Measurements from ENCODE around the gene CYTH1.

CYTH1 gene

GRCh38 chr17:78727476-78728229, 54.4 kb downstream of the CYTH1 start:
- Mint-ChIP-seq H3K36me3 (peaks cover 74% of the 10 kb centered on the region), H3K27me3 (no peaks in the 10 kb centered on the region), H3K4me3 (peak overlapping the region; percentile 61), H3K9me3 (no peaks in the 10 kb centered on the region), H3K4me1 (peaks cover 96% of the 10 kb centered on the region), H3K27ac (peak overlapping the region; percentile 95)
- no peak for ATAC-seq

DNA sequence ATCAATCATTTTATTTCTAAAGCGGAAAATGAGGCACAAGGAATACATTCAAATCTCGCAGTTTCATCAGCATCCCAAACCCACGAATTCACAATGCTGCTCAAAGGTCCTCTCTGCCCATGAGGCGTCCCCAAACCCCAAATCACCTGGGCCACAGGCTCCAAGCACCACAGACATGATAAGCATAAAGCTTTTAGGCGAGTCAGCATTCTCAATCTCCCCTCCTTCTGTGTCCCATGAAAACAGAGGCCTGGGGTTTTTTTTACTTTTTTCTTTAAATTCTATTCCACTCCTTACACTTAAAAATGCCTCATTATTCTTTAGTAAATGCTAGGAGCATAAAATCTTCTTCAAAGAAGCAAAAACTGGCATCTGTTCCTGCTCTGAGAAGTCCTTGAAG, 55.0 kb downstream of the CYTH1 start:
- Mint-ChIP-seq H3K36me3 (peaks cover 68% of the 10 kb centered on the region), H3K27ac (peak overlapping the region; percentile 95), H3K27me3 (no peaks in the 10 kb centered on the region)

GRCh38 chr17:78726513-78726912, 55.6 kb downstream of the CYTH1 start:
- ATAC-seq = no peak
- Mint-ChIP-seq H3K27me3 (no peaks in the 10 kb centered on the region), H3K27ac (peak overlapping the region; percentile 95), H3K9me3 (no peaks in the 10 kb centered on the region), H3K4me3 (peak overlapping the region; percentile 61), H3K4me1 (peaks cover 96% of the 10 kb centered on the region), H3K36me3 (peaks cover 65% of the 10 kb centered on the region)

More for the DNA sequence above, 55.0 kb downstream of the CYTH1 start:
- H3K4me3 Mint-ChIP-seq = peak overlapping the region; percentile 61
- no peaks in the 10 kb centered on the region for H3K9me3 Mint-ChIP-seq
- ATAC-seq = no peak
- H3K4me1 Mint-ChIP-seq = peaks cover 96% of the 10 kb centered on the region

GRCh38 chr17:78725448-78726021, 56.5 kb downstream of the CYTH1 start:
- Mint-ChIP-seq H3K27ac (peak overlapping the region; percentile 95), H3K4me1 (peaks cover 93% of the 10 kb centered on the region), H3K4me3 (peak overlapping the region; percentile 61), H3K36me3 (peaks cover 57% of the 10 kb centered on the region), H3K27me3 (no peaks in the 10 kb centered on the region), H3K9me3 (no peaks in the 10 kb centered on the region)
- ATAC-seq = peak; percentile 69

GRCh38 chr17:78724999-78725398, 57.1 kb downstream of the CYTH1 start:
- Mint-ChIP-seq H3K27me3 (no peaks in the 10 kb centered on the region), H3K9me3 (no peaks in the 10 kb centered on the region), H3K4me1 (peaks cover 96% of the 10 kb centered on the region), H3K4me3 (peak overlapping the region; percentile 61), H3K36me3 (peaks cover 57% of the 10 kb centered on the region), H3K27ac (peak overlapping the region; percentile 95)
- ATAC-seq = no peak

- Mint-ChIP-seq H3K9me3 (no peaks in the 10 kb centered on the region), H3K27me3 (no peaks in the 10 kb centered on the region), H3K4me3 (peak overlapping the region; percentile 61), H3K4me1 (peaks cover 96% of the 10 kb centered on the region), H3K27ac (peak overlapping the region; percentile 95), H3K36me3 (peaks cover 60% of the 10 kb centered on the region)
- ATAC-seq = no peak
Observed at GRCh38 chr17:78724544-78724943, 57.5 kb downstream of the CYTH1 start.

- no peaks in the 10 kb centered on the region for H3K9me3 Mint-ChIP-seq
- no peaks in the 10 kb centered on the region for H3K27me3 Mint-ChIP-seq
- peak overlapping the region; percentile 95 for H3K27ac Mint-ChIP-seq
- H3K4me1 Mint-ChIP-seq = peaks cover 96% of the 10 kb centered on the region
- peak overlapping the region; percentile 61 for H3K4me3 Mint-ChIP-seq
- ATAC-seq = no peak
- peaks cover 66% of the 10 kb centered on the region for H3K36me3 Mint-ChIP-seq
Observed at GRCh38 chr17:78723957-78724356, 58.1 kb downstream of the CYTH1 start.

GRCh38 chr17:78723001-78723796, 58.9 kb downstream of the CYTH1 start:
- Mint-ChIP-seq H3K9me3 (no peaks in the 10 kb centered on the region), H3K4me3 (peak overlapping the region; percentile 61), H3K36me3 (peaks cover 63% of the 10 kb centered on the region), H3K27me3 (no peaks in the 10 kb centered on the region), H3K27ac (peak overlapping the region; percentile 95), H3K4me1 (peaks cover 96% of the 10 kb centered on the region)
- no peak for ATAC-seq

GRCh38 chr17:78722246-78722761, 59.8 kb downstream of the CYTH1 start:
- peaks cover 96% of the 10 kb centered on the region for H3K4me1 Mint-ChIP-seq
- H3K27ac Mint-ChIP-seq = peak overlapping the region; percentile 95
- peaks cover 58% of the 10 kb centered on the region for H3K36me3 Mint-ChIP-seq
- no peaks in the 10 kb centered on the region for H3K9me3 Mint-ChIP-seq
- H3K4me3 Mint-ChIP-seq = peak overlapping the region; percentile 61
- ATAC-seq = peak; percentile 88
- no peaks in the 10 kb centered on the region for H3K27me3 Mint-ChIP-seq

GRCh38 chr17:78719630-78720298, 62.3 kb downstream of the CYTH1 start:
- peak overlapping the region; percentile 87 for H3K27ac Mint-ChIP-seq
- ATAC-seq = no peak
- H3K4me3 Mint-ChIP-seq = peak overlapping the region; percentile 75
- peaks cover 96% of the 10 kb centered on the region for H3K4me1 Mint-ChIP-seq
- no peaks in the 10 kb centered on the region for H3K27me3 Mint-ChIP-seq
- peaks cover 45% of the 10 kb centered on the region for H3K36me3 Mint-ChIP-seq
- no peaks in the 10 kb centered on the region for H3K9me3 Mint-ChIP-seq

GRCh38 chr17:78718575-78719208, 63.4 kb downstream of the CYTH1 start:
- Mint-ChIP-seq H3K27ac (peak overlapping the region; percentile 87), H3K9me3 (no peaks in the 10 kb centered on the region), H3K4me3 (peak overlapping the region; percentile 75), H3K27me3 (no peaks in the 10 kb centered on the region), H3K36me3 (peaks cover 43% of the 10 kb centered on the region), H3K4me1 (peaks cover 92% of the 10 kb centered on the region)
- ATAC-seq = peak; percentile 52

GRCh38 chr17:78717431-78717980, 64.6 kb downstream of the CYTH1 start:
- H3K36me3 Mint-ChIP-seq = peaks cover 35% of the 10 kb centered on the region
- H3K27me3 Mint-ChIP-seq = no peaks in the 10 kb centered on the region
- H3K4me1 Mint-ChIP-seq = peaks cover 86% of the 10 kb centered on the region
- peak overlapping the region; percentile 87 for H3K27ac Mint-ChIP-seq
- H3K9me3 Mint-ChIP-seq = no peaks in the 10 kb centered on the region
- H3K4me3 Mint-ChIP-seq = peak overlapping the region; percentile 75
- ATAC-seq = no peak

GRCh38 chr17:78716814-78717393, 65.2 kb downstream of the CYTH1 start:
- Mint-ChIP-seq H3K9me3 (no peaks in the 10 kb centered on the region), H3K27me3 (no peaks in the 10 kb centered on the region), H3K4me3 (peak overlapping the region; percentile 75), H3K36me3 (peaks cover 37% of the 10 kb centered on the region), H3K27ac (peak overlapping the region; percentile 87), H3K4me1 (peaks cover 83% of the 10 kb centered on the region)
- ATAC-seq = peak; percentile 63

- peaks cover 41% of the 10 kb centered on the region for H3K36me3 Mint-ChIP-seq
- no peaks in the 10 kb centered on the region for H3K27me3 Mint-ChIP-seq
- H3K27ac Mint-ChIP-seq = peak overlapping the region; percentile 87
- no peak for ATAC-seq
- peak overlapping the region; percentile 75 for H3K4me3 Mint-ChIP-seq
- H3K4me1 Mint-ChIP-seq = peaks cover 83% of the 10 kb centered on the region
- H3K9me3 Mint-ChIP-seq = no peaks in the 10 kb centered on the region
Observed at GRCh38 chr17:78716292-78716691, 65.8 kb downstream of the CYTH1 start.

Measured in stimulated activated memory B cell treated with anti-CD40 and anti-IgM and Interleukin-4, amounts not matched to agents 10 μg/mL and 1 μg/mL and 100 μg/mL, for 72 hours (primary cell).